ENCODE results near the gene FYB1.

DNA sequence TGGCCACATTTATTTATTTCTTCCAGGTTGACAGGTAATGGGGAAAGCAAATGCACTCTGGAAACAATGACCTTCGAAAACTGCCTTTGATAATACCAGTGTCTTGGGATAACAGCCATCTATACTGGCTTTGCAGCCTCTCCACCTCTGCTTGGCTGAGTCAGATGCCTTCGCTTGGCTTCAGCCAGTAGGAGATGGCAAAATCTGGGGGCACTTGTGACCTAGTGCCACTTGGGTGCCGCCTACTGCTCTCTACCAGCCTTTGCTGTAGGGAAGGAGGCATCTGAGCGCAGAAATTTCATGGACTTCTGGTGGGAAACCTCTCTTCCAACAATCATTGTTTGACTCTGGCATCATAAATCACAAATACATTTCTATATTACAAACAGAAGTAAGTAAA lies 21.8 kb downstream of the FYB1 start:
- no peak for TF ChIP-seq GABPA (IDR thresholded peaks at IDR 0.05; ENCODE audit: borderline replicate concordance, insufficient read depth, low read length)
- TF ChIP-seq, protein P1, sequence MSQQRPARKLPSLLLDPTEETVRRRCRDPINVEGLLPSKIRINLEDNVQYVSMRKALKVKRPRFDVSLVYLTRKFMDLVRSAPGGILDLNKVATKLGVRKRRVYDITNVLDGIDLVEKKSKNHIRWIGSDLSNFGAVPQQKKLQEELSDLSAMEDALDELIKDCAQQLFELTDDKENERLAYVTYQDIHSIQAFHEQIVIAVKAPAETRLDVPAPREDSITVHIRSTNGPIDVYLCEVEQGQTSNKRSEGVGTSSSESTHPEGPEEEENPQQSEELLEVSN (IDR thresholded peaks at IDR 0.05) = no peak
- TF ChIP-seq EZH2 (IDR thresholded peaks at IDR 0.05; ENCODE audit: low read depth, low read length, severe bottlenecking) = no peak
- no peak for TF ChIP-seq POLR2AphosphoS5 (IDR thresholded peaks at IDR 0.05; ENCODE audit: low read depth, low read length)

Measured in H1 (cell line).